ENCODE data around the gene PIMREG. TPM values are rescaled to one million over a fixed set of nuclear protein-coding genes. Genes with fewer than 3 reads are reported as not detected.

PIMREG gene
- total RNA-seq, 1 experiment from 2014 or later, result 41.2 TPM

DNA sequence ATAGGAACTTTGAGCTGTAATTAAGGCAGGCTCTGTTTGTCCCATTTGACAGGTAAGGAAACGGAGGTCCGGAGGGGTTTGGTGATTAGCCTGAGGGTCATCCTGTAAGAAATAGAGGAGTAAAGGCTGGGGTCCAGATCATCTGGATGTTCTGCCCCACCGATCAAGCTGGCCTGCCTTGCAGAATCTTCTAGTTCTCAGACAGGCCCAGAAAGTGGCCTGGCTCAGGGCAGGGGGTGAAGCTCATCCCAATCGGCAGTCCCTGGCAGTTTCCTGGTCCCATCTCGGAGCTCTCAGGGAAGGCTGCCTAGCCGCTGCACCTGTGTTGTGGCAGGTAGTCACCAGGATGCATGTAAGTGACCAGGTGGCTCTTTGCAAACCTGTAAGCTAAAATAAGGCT, 4.2 kb downstream of the PIMREG start:
- DNase-seq (ENCODE audit: low read depth, low spot score) (no peak), ATAC-seq (no peak)
- Histone ChIP-seq H3K4me3 (ENCODE audit: low read depth in 2 of 2, low read length in 2 of 2) (no peak overlapping the region), H3K36me3 (ENCODE audit: control insufficient read depth, insufficient read depth, low read length) (no peaks in the 10 kb centered on the region), H3K4me1 (ENCODE audit: control insufficient read depth, insufficient read depth, low read length) (peaks cover 7% of the 10 kb centered on the region), H3K27ac (ENCODE audit: low read length) (no peak overlapping the region), H3K27me3 (ENCODE audit: control insufficient read depth, insufficient read depth, low read length) (no peaks in the 10 kb centered on the region), H3K9me3 (ENCODE audit: control insufficient read depth, insufficient read depth, low read depth, low read length) (no peaks in the 10 kb centered on the region)
- CTCF ChIA-PET, result no interaction called here
- in situ Hi-C loops (cut with HindIII; ENCODE audit: low pct_unique_long_range_greater_than_20kb, low sequenced_read_pairs), result no loop called here
- intact Hi-C loops (cut with micrococcal nuclease; ENCODE audit: unreplicated experiment), result no loop called here
- TF ChIP-seq, protein P1, sequence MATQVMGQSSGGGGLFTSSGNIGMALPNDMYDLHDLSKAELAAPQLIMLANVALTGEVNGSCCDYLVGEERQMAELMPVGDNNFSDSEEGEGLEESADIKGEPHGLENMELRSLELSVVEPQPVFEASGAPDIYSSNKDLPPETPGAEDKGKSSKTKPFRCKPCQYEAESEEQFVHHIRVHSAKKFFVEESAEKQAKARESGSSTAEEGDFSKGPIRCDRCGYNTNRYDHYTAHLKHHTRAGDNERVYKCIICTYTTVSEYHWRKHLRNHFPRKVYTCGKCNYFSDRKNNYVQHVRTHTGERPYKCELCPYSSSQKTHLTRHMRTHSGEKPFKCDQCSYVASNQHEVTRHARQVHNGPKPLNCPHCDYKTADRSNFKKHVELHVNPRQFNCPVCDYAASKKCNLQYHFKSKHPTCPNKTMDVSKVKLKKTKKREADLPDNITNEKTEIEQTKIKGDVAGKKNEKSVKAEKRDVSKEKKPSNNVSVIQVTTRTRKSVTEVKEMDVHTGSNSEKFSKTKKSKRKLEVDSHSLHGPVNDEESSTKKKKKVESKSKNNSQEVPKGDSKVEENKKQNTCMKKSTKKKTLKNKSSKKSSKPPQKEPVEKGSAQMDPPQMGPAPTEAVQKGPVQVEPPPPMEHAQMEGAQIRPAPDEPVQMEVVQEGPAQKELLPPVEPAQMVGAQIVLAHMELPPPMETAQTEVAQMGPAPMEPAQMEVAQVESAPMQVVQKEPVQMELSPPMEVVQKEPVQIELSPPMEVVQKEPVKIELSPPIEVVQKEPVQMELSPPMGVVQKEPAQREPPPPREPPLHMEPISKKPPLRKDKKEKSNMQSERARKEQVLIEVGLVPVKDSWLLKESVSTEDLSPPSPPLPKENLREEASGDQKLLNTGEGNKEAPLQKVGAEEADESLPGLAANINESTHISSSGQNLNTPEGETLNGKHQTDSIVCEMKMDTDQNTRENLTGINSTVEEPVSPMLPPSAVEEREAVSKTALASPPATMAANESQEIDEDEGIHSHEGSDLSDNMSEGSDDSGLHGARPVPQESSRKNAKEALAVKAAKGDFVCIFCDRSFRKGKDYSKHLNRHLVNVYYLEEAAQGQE (IDR thresholded peaks at IDR 0.05; ENCODE audit: insufficient read depth in 1 of 2, low read depth in 2 of 2, low read length in 1 of 2), result no peak
- TF ChIP-seq SIN3A (IDR thresholded peaks at IDR 0.05; ENCODE audit: borderline replicate concordance, insufficient read depth, low read depth, low read length), result no peak
- TF ChIP-seq TCF7L2 (IDR thresholded peaks at IDR 0.05; ENCODE audit: low read depth, low read length), result no peak
- TF ChIP-seq POLR2AphosphoS5 (IDR thresholded peaks at IDR 0.05; ENCODE audit: low read depth, low read length), result no peak
- TF ChIP-seq, protein P2, sequence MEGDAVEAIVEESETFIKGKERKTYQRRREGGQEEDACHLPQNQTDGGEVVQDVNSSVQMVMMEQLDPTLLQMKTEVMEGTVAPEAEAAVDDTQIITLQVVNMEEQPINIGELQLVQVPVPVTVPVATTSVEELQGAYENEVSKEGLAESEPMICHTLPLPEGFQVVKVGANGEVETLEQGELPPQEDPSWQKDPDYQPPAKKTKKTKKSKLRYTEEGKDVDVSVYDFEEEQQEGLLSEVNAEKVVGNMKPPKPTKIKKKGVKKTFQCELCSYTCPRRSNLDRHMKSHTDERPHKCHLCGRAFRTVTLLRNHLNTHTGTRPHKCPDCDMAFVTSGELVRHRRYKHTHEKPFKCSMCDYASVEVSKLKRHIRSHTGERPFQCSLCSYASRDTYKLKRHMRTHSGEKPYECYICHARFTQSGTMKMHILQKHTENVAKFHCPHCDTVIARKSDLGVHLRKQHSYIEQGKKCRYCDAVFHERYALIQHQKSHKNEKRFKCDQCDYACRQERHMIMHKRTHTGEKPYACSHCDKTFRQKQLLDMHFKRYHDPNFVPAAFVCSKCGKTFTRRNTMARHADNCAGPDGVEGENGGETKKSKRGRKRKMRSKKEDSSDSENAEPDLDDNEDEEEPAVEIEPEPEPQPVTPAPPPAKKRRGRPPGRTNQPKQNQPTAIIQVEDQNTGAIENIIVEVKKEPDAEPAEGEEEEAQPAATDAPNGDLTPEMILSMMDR (IDR thresholded peaks at IDR 0.05), result no peak
- POLR2A ChIA-PET, result no interaction called here
- no TSS peak for BruUV-seq (replicated peaks)

GRCh38 chr17:6449307-6449706, 5.1 kb downstream of the PIMREG start:
- no TSS peak for BruUV-seq (replicated peaks)
- intact Hi-C loops (cut with micrococcal nuclease; ENCODE audit: unreplicated experiment), result no loop called here
- CTCF ChIA-PET, result no interaction called here

More at GRCh38 chr17:6449307-6449706, 5.1 kb downstream of the PIMREG start:
- Histone ChIP-seq H3K27me3 (ENCODE audit: control insufficient read depth, insufficient read depth, low read length) (no peaks in the 10 kb centered on the region), H3K4me3 (ENCODE audit: low read depth in 2 of 2, low read length in 2 of 2) (no peak overlapping the region), H3K36me3 (ENCODE audit: control insufficient read depth, insufficient read depth, low read length) (no peaks in the 10 kb centered on the region), H3K9me3 (ENCODE audit: control insufficient read depth, insufficient read depth, low read depth, low read length) (no peaks in the 10 kb centered on the region), H3K4me1 (ENCODE audit: control insufficient read depth, insufficient read depth, low read length) (peaks cover 7% of the 10 kb centered on the region), H3K27ac (ENCODE audit: low read length) (no peak overlapping the region)
- in situ Hi-C loops (cut with HindIII; ENCODE audit: low pct_unique_long_range_greater_than_20kb, low sequenced_read_pairs), result no loop called here
- POLR2A ChIA-PET, result no interaction called here
- TF ChIP-seq TCF7L2 (IDR thresholded peaks at IDR 0.05; ENCODE audit: low read depth, low read length) (no peak), SIN3A (IDR thresholded peaks at IDR 0.05; ENCODE audit: borderline replicate concordance, insufficient read depth, low read depth, low read length) (no peak), POLR2AphosphoS5 (IDR thresholded peaks at IDR 0.05; ENCODE audit: low read depth, low read length) (no peak)
- TF ChIP-seq, protein P2 (IDR thresholded peaks at IDR 0.05), result no peak
- TF ChIP-seq, protein P1 (IDR thresholded peaks at IDR 0.05; ENCODE audit: insufficient read depth in 1 of 2, low read depth in 2 of 2, low read length in 1 of 2), result no peak
- no peak for ATAC-seq
- DNase-seq (ENCODE audit: low read depth, low spot score), result no peak
